Subcutaneous adipose tissue (tissue), 4 donors: ENCODE measurements around the gene TBX2. TPM values are rescaled to one million over a fixed set of nuclear protein-coding genes. Genes with fewer than 3 reads are reported as not detected.

Experiments used
- total RNA-seq, 4 donors: library from RNA; depleted of rRNA; stranded (reverse); fragments of >200 nt; gene quantifications; one replicate each; pipeline ENCODE4 v1.1.0, GENCODE V29; 2016
- TF ChIP-seq, protein P1 (sequence below): fragments of 450-650 bp; IDR thresholded peaks from one replicate; pipeline ENCODE4 v1.5.1; 2016; ENCODE audit warnings: low read depth, mild to moderate bottlenecking, control low read depth, antibody characterized with exemption, moderate library complexity

The TBX2 gene
- total RNA-seq, 4 donors from 2014 or later, result 2.5 to 16.2 (median 4.1) TPM

- TF ChIP-seq, protein P1, sequence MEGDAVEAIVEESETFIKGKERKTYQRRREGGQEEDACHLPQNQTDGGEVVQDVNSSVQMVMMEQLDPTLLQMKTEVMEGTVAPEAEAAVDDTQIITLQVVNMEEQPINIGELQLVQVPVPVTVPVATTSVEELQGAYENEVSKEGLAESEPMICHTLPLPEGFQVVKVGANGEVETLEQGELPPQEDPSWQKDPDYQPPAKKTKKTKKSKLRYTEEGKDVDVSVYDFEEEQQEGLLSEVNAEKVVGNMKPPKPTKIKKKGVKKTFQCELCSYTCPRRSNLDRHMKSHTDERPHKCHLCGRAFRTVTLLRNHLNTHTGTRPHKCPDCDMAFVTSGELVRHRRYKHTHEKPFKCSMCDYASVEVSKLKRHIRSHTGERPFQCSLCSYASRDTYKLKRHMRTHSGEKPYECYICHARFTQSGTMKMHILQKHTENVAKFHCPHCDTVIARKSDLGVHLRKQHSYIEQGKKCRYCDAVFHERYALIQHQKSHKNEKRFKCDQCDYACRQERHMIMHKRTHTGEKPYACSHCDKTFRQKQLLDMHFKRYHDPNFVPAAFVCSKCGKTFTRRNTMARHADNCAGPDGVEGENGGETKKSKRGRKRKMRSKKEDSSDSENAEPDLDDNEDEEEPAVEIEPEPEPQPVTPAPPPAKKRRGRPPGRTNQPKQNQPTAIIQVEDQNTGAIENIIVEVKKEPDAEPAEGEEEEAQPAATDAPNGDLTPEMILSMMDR, result no peak
These were observed 12.7 kb downstream of the TBX2 start for GRCh38 chr17:61412143-61412859.

- TF ChIP-seq, protein P1, result peak; percentile 65
These were observed 13.4 kb downstream of the TBX2 start for GRCh38 chr17:61412860-61413660.

GRCh38 chr17:61413661-61414126 lies 14.1 kb downstream of the TBX2 start:
- TF ChIP-seq, protein P1, result no peak

DNA sequence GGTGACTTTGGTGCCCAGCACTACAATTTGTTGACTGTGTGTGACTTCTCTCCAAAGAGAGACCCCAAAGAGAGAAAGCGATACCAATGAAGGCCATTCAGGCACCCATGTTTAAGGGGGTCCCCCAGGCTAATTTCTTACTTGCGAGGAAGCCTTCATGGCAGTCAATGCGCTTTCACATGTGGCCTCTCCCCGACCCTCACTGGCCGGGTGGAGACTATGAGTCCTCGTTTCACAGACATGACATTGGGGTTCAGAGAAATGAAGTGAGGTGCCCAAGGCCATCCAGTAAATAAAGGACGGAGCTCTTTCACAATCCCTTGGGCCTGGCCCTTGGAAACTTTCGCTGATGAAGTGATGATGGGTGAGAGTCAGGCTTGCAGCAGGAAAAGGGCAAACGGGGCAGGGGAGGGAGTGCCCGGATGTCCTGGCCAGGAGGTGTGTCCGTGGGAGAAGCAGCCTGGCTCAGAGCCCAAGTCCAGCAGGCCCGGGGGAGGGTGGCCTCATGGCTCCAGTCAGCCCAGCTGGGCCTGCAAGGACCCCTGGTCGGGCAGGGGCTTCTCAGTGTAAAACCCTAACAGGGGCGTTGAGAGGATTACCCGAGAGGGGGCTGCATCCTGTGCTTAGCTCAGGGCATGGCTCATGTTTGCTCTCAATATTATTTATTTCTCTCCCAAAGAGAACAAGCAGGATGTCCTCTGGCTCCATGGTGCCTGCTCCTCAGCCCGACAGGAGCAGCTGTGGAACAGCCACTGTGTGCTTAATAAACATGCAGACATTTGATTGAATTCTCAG lies 14.7 kb downstream of the TBX2 start:
- TF ChIP-seq, protein P1, result no peak

- TF ChIP-seq, protein P1, result no peak
These were observed 15.3 kb downstream of the TBX2 start for GRCh38 chr17:61414936-61415251.

- TF ChIP-seq, protein P1, result no peak
These were observed 15.9 kb downstream of the TBX2 start for GRCh38 chr17:61415374-61416210.
